HCT116 (cell line): ENCODE measurements around the gene KIF1A.

ENCODE experiments used
- EZH2 ChIP-seq: fragments of 200-600 bp; sonication (generic); IDR thresholded peaks from 2 replicates; pipeline ENCODE4 v1.6.1; 2017; ENCODE audit warnings: antibody characterized with exemption, mixed run types
- SRF ChIP-seq: IDR thresholded peaks from 2 replicates; pipeline ENCODE4 v1.6.1; 2012; ENCODE audit warnings: low read depth
- TF ChIP-seq, protein P1 (sequence below): IDR thresholded peaks from 2 replicates; pipeline ENCODE4 v1.6.1; 2012; ENCODE audit warnings: low read depth
- TF ChIP-seq, protein P2 (sequence below), 3 experiments: fragments of 200-600 bp in 1 of 3; sonication (generic) in 1 of 3; IDR thresholded peaks in 2 of 3; conservative IDR thresholded peaks in 1 of 3; 2 replicates each; pipeline ENCODE4 v1.5.1; 2012 to 2017; ENCODE audit warnings: low read depth in 2 of 3, low read length in 2 of 3, antibody characterized with exemption in 1 of 3, borderline replicate concordance in 1 of 3, control low read depth in 1 of 3, mild to moderate bottlenecking in 1 of 3, mixed read lengths in 1 of 3, mixed run types in 1 of 3, moderate library complexity in 1 of 3; ENCODE audit not compliant: insufficient read depth in 1 of 3

DNA sequence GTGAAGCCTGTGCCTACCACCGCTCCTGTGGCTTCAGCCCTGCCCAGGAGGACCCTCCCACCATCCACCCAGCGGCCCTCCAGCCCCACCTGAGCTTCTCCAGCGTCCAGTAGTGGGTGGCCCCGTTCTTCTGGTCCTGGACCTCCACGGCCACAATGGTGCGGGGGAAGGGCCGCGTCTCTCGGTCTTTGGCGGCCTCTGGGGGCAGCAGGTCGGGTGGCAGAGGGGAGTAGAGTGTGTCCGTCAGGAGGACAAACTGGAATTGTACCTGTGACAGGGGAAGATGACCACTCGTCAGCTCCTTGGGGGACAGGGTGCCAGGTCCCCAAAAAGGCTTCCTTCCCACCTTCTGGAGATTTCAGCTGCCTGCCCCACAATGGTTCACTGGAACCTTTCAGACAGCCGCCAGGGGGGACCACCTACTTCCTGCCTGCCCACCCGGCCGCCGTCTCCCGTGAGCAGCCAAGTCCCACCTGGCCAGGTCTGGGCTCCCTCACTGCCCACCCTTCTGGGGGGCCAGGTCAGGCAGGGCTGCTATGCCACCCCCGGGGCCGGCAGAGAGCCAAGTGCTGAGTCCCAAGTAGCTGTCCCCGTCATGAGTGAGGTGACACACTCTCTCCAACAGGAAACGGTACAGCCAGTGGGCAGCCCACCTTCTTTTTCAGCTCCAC is 59.3 kb downstream of the KIF1A start:
- TF ChIP-seq SRF = no peak
- no peak for TF ChIP-seq EZH2
- TF ChIP-seq, protein P1, sequence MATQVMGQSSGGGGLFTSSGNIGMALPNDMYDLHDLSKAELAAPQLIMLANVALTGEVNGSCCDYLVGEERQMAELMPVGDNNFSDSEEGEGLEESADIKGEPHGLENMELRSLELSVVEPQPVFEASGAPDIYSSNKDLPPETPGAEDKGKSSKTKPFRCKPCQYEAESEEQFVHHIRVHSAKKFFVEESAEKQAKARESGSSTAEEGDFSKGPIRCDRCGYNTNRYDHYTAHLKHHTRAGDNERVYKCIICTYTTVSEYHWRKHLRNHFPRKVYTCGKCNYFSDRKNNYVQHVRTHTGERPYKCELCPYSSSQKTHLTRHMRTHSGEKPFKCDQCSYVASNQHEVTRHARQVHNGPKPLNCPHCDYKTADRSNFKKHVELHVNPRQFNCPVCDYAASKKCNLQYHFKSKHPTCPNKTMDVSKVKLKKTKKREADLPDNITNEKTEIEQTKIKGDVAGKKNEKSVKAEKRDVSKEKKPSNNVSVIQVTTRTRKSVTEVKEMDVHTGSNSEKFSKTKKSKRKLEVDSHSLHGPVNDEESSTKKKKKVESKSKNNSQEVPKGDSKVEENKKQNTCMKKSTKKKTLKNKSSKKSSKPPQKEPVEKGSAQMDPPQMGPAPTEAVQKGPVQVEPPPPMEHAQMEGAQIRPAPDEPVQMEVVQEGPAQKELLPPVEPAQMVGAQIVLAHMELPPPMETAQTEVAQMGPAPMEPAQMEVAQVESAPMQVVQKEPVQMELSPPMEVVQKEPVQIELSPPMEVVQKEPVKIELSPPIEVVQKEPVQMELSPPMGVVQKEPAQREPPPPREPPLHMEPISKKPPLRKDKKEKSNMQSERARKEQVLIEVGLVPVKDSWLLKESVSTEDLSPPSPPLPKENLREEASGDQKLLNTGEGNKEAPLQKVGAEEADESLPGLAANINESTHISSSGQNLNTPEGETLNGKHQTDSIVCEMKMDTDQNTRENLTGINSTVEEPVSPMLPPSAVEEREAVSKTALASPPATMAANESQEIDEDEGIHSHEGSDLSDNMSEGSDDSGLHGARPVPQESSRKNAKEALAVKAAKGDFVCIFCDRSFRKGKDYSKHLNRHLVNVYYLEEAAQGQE = no peak
- TF ChIP-seq, protein P2, sequence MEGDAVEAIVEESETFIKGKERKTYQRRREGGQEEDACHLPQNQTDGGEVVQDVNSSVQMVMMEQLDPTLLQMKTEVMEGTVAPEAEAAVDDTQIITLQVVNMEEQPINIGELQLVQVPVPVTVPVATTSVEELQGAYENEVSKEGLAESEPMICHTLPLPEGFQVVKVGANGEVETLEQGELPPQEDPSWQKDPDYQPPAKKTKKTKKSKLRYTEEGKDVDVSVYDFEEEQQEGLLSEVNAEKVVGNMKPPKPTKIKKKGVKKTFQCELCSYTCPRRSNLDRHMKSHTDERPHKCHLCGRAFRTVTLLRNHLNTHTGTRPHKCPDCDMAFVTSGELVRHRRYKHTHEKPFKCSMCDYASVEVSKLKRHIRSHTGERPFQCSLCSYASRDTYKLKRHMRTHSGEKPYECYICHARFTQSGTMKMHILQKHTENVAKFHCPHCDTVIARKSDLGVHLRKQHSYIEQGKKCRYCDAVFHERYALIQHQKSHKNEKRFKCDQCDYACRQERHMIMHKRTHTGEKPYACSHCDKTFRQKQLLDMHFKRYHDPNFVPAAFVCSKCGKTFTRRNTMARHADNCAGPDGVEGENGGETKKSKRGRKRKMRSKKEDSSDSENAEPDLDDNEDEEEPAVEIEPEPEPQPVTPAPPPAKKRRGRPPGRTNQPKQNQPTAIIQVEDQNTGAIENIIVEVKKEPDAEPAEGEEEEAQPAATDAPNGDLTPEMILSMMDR (IDR thresholded peaks at IDR 0.05 in 2 of 3, conservative IDR thresholded peaks at IDR 0.05 in 1 of 3; ENCODE audit: borderline replicate concordance in 1 of 3, insufficient read depth in 1 of 3, low read depth in 2 of 3, low read length in 2 of 3) = no peak
